Endometrial microvascular endothelial cells (primary cell): ENCODE measurements around the gene MMP25. TPM values are rescaled to one million over a fixed set of nuclear protein-coding genes. Genes with fewer than 3 reads are reported as not detected.
"Not testable (repeated sequence)": the region's sequence is repeated elsewhere in the genome, so short reads cannot be mapped to it uniquely, and the experiment has no call there.

ENCODE experiments used
- in situ Hi-C: cut with HindIII; loops from 2 replicates; pipeline ENCODE4 v1.10.0; 2017; ENCODE audit warnings: low sequenced_read_pairs, low pct_unique_long_range_greater_than_20kb; ENCODE audit errors: inconsistent ontology term
- total RNA-seq: library from RNA; depleted of rRNA; stranded (reverse); fragments of >200 nt; gene quantifications from one replicate; pipeline ENCODE4 v1.2.3, GENCODE V29; 2015; ENCODE audit errors: inconsistent ontology term

The MMP25 gene
- total RNA-seq, 1 donor from 2014 or later: not detected

- in situ Hi-C loops: no loop called here
Observed at GRCh38 chr16:3051494-3051893, 5.1 kb downstream of the MMP25 start.

GRCh38 chr16:3052571-3053329 lies 6.4 kb downstream of the MMP25 start:
- in situ Hi-C loops: not testable (repeated sequence)

- in situ Hi-C loops: not testable (repeated sequence)
Observed at GRCh38 chr16:3053330-3053710, 7.0 kb downstream of the MMP25 start.

GRCh38 chr16:3054965-3055733 lies 8.8 kb downstream of the MMP25 start:
- in situ Hi-C loops: no loop called here

- in situ Hi-C loops: not testable (repeated sequence)
Observed at GRCh38 chr16:3055734-3056115, 9.4 kb downstream of the MMP25 start.

GRCh38 chr16:3056336-3057180 lies 10.2 kb downstream of the MMP25 start:
- in situ Hi-C loops: no loop called here

GRCh38 chr16:3057181-3058138 lies 11.1 kb downstream of the MMP25 start:
- in situ Hi-C loops: no loop called here

GRCh38 chr16:3058139-3059030 lies 12.0 kb downstream of the MMP25 start:
- in situ Hi-C loops: no loop called here

- in situ Hi-C loops: no loop called here
Observed at GRCh38 chr16:3059041-3059722, 12.8 kb downstream of the MMP25 start.

GRCh38 chr16:3059723-3060242 lies 13.4 kb downstream of the MMP25 start:
- in situ Hi-C loops: no loop called here

- in situ Hi-C loops: no loop called here
Observed at GRCh38 chr16:3060339-3061127, 14.2 kb downstream of the MMP25 start.

GRCh38 chr16:3062553-3062952 lies 16.2 kb downstream of the MMP25 start:
- in situ Hi-C loops: no loop called here

- in situ Hi-C loops: no loop called here
Observed at GRCh38 chr16:3063625-3064386, 17.4 kb downstream of the MMP25 start.

- in situ Hi-C loops: no loop called here
Observed at GRCh38 chr16:3065069-3065741, 18.8 kb downstream of the MMP25 start, which contains the start of gene IL32. Gene IL32, plus strand, starts transcription at chr16:3065640. Its CDS starts 172 bp downstream, at chr16:3065812.
